GM18858 (cell line): ENCODE results near the gene CASP12.

Experiments used
- ATAC-seq: cut with Tn5 transposase; IDR thresholded peaks from one replicate; pipeline ENCODE4 v1.9.1; 2021; ENCODE audit not compliant: unreplicated experiment

The CASP12 gene

GRCh38 chr11:104841185-104841584, 57.1 kb downstream of the CASP12 start:
- ATAC-seq: no peak

DNA sequence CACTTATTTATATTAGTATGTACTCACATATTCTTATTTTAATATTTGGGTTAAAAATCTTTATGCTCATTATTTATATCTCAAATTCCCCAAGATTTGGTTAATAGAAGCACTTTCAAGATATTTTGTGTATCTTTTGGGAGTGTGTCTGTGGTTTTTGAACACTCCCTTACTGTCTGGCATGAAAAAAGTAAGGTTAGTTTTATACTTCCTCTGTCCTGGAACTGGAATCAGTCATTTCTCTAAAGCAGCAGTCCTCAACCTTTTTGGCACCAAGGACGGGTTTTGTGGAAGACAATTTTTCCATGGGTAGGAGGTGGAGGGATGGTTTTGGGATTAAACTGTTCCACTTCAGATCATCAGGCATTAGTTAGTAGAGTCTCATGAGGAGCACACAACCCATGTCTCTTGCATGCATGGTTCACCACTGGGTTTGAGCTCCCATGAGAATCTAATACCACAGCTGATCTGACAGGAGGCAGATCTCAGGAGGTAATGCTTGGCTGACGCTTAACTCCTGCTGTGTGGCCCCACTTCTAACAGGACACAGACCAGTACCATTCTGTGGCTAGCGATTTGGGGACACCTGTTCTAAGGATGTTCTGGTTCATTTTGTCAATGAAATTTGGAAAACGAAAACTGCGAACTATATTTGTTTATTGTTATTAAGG, 60.2 kb downstream of the CASP12 start:
- no peak for ATAC-seq

- no peak for ATAC-seq
Observed at GRCh38 chr11:104836691-104837090, 61.6 kb downstream of the CASP12 start.
